Gastrocnemius medialis (tissue), 4 donors: ENCODE data around the gene DERA. TPM values are rescaled to one million over a fixed set of nuclear protein-coding genes. Genes with fewer than 3 reads are reported as not detected.

Experiments
- ATAC-seq, 2 donors: fragments of 150-250 bp; one replicate each; pipeline ENCODE4 v1.9.1; 2016
- DNase-seq, 2 donors: peaks; one replicate each; pipeline ENCODE4 v3.0.0-alpha.2; 2019
- H3K27ac ChIP-seq, 4 donors: fragments of 200-600 bp; sonication (generic); 1 replicate in 1 of 4; 2 replicates in 3 of 4; pipeline ENCODE4 v1.5.1; 2016 to 2018; ENCODE audit warnings: mild to moderate bottlenecking in 2 of 4, moderate library complexity in 1 of 4
- H3K27me3 ChIP-seq, 3 donors: fragments of 200-600 bp; sonication (generic) in 2 of 3; 1 replicate in 1 of 3; 2 replicates in 2 of 3; pipeline versions ENCODE4 v1.5.1 to v1.6.0; 2016 to 2019; ENCODE audit warnings: mild to moderate bottlenecking in 1 of 3, moderate library complexity in 1 of 3
- H3K36me3 ChIP-seq, 2 donors: fragments of 200-600 bp; sonication (generic) in 1 of 2; one replicate each; pipeline ENCODE4 v1.5.1; 2017 to 2018
- H3K4me1 ChIP-seq, 2 donors: fragments of 200-600 bp; sonication (generic) in 1 of 2; one replicate each; pipeline ENCODE4 v1.5.1; 2016 to 2017; ENCODE audit warnings: mild to moderate bottlenecking in 2 of 2
- H3K4me3 ChIP-seq, 4 donors: fragments of 200-600 bp; sonication (generic) in 3 of 4; 1 replicate in 1 of 4; 2 replicates in 3 of 4; pipeline ENCODE4 v1.5.1; 2016 to 2019; ENCODE audit warnings: mild to moderate bottlenecking in 2 of 4
- H3K9me3 ChIP-seq, 3 donors: fragments of 200-600 bp; sonication (generic) in 2 of 3; 1 replicate in 1 of 3; 2 replicates in 2 of 3; pipeline ENCODE4 v1.5.1; 2016 to 2019
- POLR2A ChIP-seq, 2 donors: fragments of 450-650 bp; IDR thresholded peaks; one replicate each; pipeline ENCODE4 v1.6.1; 2017; ENCODE audit warnings: antibody characterized with exemption in 2 of 2, mild to moderate bottlenecking in 2 of 2, moderate library complexity in 2 of 2
- in situ Hi-C, 4 donors: fragments of 200-750 bp; cut with MboI; loops; one replicate each; pipeline versions ENCODE4 v1.15.0 to v1.8.0; 2017; ENCODE audit warnings: low sequenced_read_pairs in 4 of 4
- intact Hi-C: fragments of 100-400 bp; cut with DNase I; formaldehyde crosslinking; loops from one replicate; pipeline ENCODE4 v1.15.1; 2023; ENCODE audit warnings: low total_unique reads
- total RNA-seq, 4 donors: library from RNA; depleted of rRNA; stranded (reverse); fragments of >200 nt; gene quantifications; one replicate each; pipeline versions ENCODE4 v1.1.0 to v1.2.3, GENCODE V29; 2016
- TF ChIP-seq, protein P1 (sequence below), 5 experiments: fragments of 450-650 bp in 3 of 5; fragments of 200-600 bp in 2 of 5; sonication (generic) in 2 of 5; IDR thresholded peaks in 4 of 5; conservative IDR thresholded peaks in 1 of 5; 1 replicate in 4 of 5; 2 replicates in 1 of 5; pipeline ENCODE4 v1.5.1; 2016 to 2019; ENCODE audit warnings: antibody characterized with exemption in 5 of 5, mild to moderate bottlenecking in 3 of 5, moderate library complexity in 3 of 5

Gene DERA
- total RNA-seq, 4 donors from 2014 or later, result 29.2 to 50.1 (median 34.3) TPM

DNA sequence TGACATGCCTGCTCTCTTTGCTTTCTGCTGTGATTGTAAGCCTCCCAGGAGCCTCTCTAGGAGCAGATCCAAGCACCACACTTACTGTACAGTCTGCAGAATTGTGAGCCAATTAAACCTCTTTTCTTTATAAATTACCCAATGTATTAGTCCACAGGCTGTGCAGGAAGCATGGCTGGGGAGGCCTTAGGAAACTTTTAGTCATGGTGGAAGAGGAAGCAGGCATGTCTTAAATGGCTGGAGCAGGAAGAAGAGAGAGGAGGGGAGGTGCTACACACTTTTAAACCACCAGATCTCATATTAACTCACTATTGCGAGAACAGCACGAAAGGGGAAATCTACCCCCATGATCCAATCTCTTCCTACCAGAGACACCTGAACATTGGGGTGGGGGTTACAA is 108.9 kb downstream of the DERA start:
- H3K27ac ChIP-seq, result no peak overlapping the region
- no peaks in the 10 kb centered on the region for H3K4me1 ChIP-seq
- H3K27me3 ChIP-seq, result no peaks in the 10 kb centered on the region
- H3K36me3 ChIP-seq, result no peaks in the 10 kb centered on the region
- intact Hi-C loops, result no loop called here
- no peak for TF ChIP-seq POLR2A (IDR thresholded peaks at IDR 0.05)
- no peak for ATAC-seq
- no peaks in the 10 kb centered on the region for H3K9me3 ChIP-seq
- H3K4me3 ChIP-seq, result no peak overlapping the region
- DNase-seq, result no peak
- in situ Hi-C loops, result no loop called here

DNA sequence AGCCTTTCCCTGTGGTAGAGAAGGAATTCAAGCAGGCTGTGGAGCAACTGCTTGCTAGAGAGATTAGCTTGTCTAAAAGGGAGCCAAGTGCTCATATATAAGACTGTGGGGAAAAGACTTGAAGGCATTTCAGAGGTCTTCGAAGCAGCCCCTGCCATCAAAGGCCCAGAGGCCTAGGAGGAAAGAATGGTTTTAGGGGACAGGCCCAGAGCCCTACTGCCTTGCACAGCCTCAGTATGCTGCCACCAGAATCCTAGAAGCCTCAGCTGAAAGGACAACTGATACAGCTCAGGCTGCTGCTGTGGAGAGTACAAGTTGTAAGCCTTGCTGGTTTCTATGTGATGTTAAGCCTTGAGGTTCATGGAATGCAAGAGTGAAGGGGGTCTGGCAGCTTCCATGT is 109.9 kb downstream of the DERA start:
- no peaks in the 10 kb centered on the region for H3K9me3 ChIP-seq
- ATAC-seq (no peak), DNase-seq (no peak)
- H3K4me1 ChIP-seq, result no peaks in the 10 kb centered on the region
- intact Hi-C loops, result no loop called here
- in situ Hi-C loops, result no loop called here
- H3K36me3 ChIP-seq, result no peaks in the 10 kb centered on the region
- H3K27ac ChIP-seq, result no peak overlapping the region
- no peaks in the 10 kb centered on the region for H3K27me3 ChIP-seq
- H3K4me3 ChIP-seq, result no peak overlapping the region
- TF ChIP-seq, protein P1, sequence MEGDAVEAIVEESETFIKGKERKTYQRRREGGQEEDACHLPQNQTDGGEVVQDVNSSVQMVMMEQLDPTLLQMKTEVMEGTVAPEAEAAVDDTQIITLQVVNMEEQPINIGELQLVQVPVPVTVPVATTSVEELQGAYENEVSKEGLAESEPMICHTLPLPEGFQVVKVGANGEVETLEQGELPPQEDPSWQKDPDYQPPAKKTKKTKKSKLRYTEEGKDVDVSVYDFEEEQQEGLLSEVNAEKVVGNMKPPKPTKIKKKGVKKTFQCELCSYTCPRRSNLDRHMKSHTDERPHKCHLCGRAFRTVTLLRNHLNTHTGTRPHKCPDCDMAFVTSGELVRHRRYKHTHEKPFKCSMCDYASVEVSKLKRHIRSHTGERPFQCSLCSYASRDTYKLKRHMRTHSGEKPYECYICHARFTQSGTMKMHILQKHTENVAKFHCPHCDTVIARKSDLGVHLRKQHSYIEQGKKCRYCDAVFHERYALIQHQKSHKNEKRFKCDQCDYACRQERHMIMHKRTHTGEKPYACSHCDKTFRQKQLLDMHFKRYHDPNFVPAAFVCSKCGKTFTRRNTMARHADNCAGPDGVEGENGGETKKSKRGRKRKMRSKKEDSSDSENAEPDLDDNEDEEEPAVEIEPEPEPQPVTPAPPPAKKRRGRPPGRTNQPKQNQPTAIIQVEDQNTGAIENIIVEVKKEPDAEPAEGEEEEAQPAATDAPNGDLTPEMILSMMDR (IDR thresholded peaks at IDR 0.05 in 4 of 5, conservative IDR thresholded peaks at IDR 0.05 in 1 of 5), result no peak
- no peak for TF ChIP-seq POLR2A (IDR thresholded peaks at IDR 0.05)

DNA sequence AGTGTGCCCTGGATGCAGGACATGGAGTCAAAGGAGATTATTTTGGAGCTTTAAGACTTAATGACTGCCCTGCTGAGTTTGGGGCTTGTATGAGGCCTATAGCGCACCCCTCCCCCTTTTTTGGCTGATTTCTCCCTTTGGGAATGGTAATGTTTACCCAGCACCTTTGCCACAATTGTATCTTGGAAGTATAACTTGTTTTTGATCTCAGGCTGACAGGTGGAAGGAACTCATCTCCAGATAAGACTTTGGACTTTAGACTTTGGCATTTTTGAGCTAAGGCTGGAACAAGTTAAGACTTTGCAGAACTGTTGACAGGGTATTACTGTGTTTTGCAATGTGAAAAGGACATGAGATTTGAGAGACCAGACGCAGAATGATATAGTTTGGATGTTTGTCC is 110.5 kb downstream of the DERA start:
- no peak for ATAC-seq
- in situ Hi-C loops (no loop called here), intact Hi-C loops (no loop called here)
- H3K4me1 ChIP-seq, result no peaks in the 10 kb centered on the region
- no peak overlapping the region for H3K27ac ChIP-seq
- H3K9me3 ChIP-seq, result no peaks in the 10 kb centered on the region
- no peak for DNase-seq
- TF ChIP-seq, protein P1 (IDR thresholded peaks at IDR 0.05 in 4 of 5, conservative IDR thresholded peaks at IDR 0.05 in 1 of 5), result no peak
- TF ChIP-seq POLR2A (IDR thresholded peaks at IDR 0.05), result no peak
- H3K36me3 ChIP-seq, result no peaks in the 10 kb centered on the region
- H3K27me3 ChIP-seq, result no peaks in the 10 kb centered on the region
- H3K4me3 ChIP-seq, result no peak overlapping the region

- no peaks in the 10 kb centered on the region for H3K4me1 ChIP-seq
- ATAC-seq (no peak), DNase-seq (no peak)
- H3K27me3 ChIP-seq, result no peaks in the 10 kb centered on the region
- no peaks in the 10 kb centered on the region for H3K9me3 ChIP-seq
- no peaks in the 10 kb centered on the region for H3K36me3 ChIP-seq
- no peak overlapping the region for H3K27ac ChIP-seq
- no peak for TF ChIP-seq POLR2A (IDR thresholded peaks at IDR 0.05)
- intact Hi-C loops, result no loop called here
- no peak overlapping the region for H3K4me3 ChIP-seq
- in situ Hi-C loops, result no loop called here
These were observed 115.9 kb downstream of the DERA start for GRCh38 chr12:16027002-16027401.

DNA sequence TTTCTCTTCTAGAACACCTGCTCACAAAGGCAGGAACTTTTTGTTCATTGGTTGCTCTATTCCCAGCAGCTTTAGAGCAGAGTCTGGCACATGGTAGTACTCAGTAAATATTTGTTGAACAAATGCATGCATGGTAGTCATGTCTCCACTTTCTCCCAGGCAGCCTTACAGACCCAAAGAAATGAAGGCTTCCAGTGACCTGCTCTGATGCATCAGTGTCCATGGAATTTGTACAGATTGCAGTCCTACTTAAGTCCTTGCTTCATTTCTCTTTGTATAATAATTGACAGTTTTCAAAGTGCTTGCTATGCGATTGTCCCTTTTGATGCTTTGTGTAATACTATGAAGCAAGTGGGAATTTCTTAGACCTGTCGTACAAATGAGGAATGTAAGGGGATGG is 119.6 kb downstream of the DERA start:
- DNase-seq (no peak), ATAC-seq (no peak)
- Histone ChIP-seq H3K9me3 (no peaks in the 10 kb centered on the region), H3K4me3 (no peak overlapping the region), H3K36me3 (peaks cover 0 to 8% of the 10 kb centered on the region in 2 donors), H3K4me1 (no peaks in the 10 kb centered on the region), H3K27me3 (no peaks in the 10 kb centered on the region), H3K27ac (no peak overlapping the region)
- in situ Hi-C loops (no loop called here), intact Hi-C loops (no loop called here)
- no peak for TF ChIP-seq POLR2A (IDR thresholded peaks at IDR 0.05)
- TF ChIP-seq, protein P1 (IDR thresholded peaks at IDR 0.05 in 4 of 5, conservative IDR thresholded peaks at IDR 0.05 in 1 of 5), result no peak

- DNase-seq, result no peak
- Histone ChIP-seq H3K4me1 (no peaks in the 10 kb centered on the region), H3K4me3 (no peak overlapping the region), H3K9me3 (no peaks in the 10 kb centered on the region), H3K27ac (no peak overlapping the region), H3K36me3 (peaks cover 0 to 8% of the 10 kb centered on the region in 2 donors), H3K27me3 (no peaks in the 10 kb centered on the region)
- no peak for TF ChIP-seq POLR2A (IDR thresholded peaks at IDR 0.05)
- TF ChIP-seq, protein P1 (IDR thresholded peaks at IDR 0.05 in 4 of 5, conservative IDR thresholded peaks at IDR 0.05 in 1 of 5), result no peak
- intact Hi-C loops, result no loop called here
- ATAC-seq, result no peak
- in situ Hi-C loops, result no loop called here
These were observed 123.1 kb downstream of the DERA start for GRCh38 chr12:16034136-16034817.
